Fibroblast of peridontal ligament (primary cell): ENCODE results near the gene CCDC152.

Experiments
- DNase-seq: peaks from one replicate; pipeline ENCODE4 v3.0.0-alpha.2; 2010; ENCODE audit errors: extremely low read depth

Gene CCDC152

GRCh38 chr5:42851481-42851880 is 94.9 kb downstream of the CCDC152 start:
- no peak for DNase-seq
